NCI-H146 treated with DMSO at 0.1 percent for 48 hours (cell line): ENCODE data around the gene LAMB3.
A peak's percentile ranks its signal among the peaks of the same experiment; 100 is the strongest.
"Not testable (repeated sequence)": the region's sequence is repeated elsewhere in the genome, so short reads cannot be mapped to it uniquely, and the experiment has no call there.

ENCODE experiments used
- DNase-seq: peaks from one replicate; lab custom pipeline; 2025; ENCODE audit not compliant: unreplicated experiment; lab: John Stamatoyannopoulos, UW

The LAMB3 gene

DNA sequence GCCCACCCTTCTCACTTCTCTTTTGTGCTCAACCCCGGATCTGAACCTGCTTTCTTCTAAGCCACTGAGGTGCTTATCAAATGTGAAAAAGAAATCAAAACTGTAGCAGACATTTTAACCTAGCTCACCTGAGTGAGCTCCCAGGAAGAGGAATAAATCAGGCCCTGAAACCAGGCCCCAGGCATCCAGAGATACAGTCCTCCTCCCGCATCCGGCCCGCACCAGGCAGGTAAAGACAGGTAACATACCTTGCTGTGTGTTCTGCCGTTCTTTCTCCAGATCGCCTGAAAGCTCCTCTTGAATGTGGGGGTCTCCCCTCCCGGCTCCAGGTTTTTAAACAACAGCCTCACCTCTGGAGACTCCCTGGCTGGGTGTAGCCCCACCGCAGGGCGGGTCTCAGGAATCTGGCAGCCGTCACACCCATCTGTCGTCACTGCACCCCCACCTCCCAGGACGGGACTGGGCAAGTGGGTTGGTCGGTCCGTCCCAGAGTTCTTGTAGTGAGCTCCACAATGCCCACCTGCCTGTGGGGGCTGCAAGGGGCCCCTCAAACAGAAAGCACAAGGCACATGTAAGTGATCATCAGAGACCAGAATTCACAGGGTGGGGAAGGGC, at the start of gene LAMB3:
LAMB3 (minus strand) TSS at position 305 of the 615 bp plus-strand sequence. CDS start 1,481 bp downstream, outside the sequence.
- no peak for DNase-seq

- not testable (repeated sequence) for DNase-seq
Observed at GRCh38 chr1:209700686-209701085, 48.5 kb upstream of the LAMB3 start.

DNA sequence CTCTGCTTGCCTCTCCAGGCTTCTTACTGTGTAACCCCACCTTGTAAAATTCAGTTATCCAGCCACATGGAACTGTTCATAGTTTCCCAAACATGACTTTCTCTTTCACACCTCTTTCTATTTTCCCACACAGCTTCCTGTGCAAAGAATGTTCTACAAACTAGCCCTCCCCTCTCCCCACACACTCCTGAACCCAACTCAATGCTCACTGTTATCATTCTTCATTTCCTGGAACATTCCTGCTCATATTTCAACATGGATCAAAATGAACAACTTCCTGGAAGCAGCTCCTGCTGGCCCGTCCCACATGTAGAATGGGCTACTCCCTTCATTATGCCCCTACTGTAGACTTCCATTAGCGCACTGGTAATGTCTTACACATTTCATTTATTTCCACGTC, 44.9 kb upstream of the LAMB3 start:
- DNase-seq = no peak

DNA sequence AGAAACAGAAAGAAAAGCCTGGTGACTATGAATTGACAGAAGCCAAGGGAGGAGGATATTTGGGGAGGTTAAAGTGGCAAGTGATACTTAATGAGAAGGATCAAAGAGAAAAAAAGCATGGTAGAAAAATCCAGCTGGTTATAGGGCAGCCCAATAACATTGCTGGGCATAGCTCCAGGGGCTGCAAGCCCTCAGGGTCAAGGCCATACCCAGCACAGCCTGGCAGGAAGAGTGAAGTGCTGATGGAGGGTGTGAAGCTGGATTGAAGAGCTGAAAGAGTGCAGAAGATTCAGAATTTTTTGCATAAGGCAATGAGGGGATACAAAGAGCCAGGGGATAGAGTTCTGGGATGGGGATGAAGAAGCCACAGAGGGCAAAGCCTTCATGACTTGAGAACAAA, 44.4 kb upstream of the LAMB3 start:
- DNase-seq = no peak

DNA sequence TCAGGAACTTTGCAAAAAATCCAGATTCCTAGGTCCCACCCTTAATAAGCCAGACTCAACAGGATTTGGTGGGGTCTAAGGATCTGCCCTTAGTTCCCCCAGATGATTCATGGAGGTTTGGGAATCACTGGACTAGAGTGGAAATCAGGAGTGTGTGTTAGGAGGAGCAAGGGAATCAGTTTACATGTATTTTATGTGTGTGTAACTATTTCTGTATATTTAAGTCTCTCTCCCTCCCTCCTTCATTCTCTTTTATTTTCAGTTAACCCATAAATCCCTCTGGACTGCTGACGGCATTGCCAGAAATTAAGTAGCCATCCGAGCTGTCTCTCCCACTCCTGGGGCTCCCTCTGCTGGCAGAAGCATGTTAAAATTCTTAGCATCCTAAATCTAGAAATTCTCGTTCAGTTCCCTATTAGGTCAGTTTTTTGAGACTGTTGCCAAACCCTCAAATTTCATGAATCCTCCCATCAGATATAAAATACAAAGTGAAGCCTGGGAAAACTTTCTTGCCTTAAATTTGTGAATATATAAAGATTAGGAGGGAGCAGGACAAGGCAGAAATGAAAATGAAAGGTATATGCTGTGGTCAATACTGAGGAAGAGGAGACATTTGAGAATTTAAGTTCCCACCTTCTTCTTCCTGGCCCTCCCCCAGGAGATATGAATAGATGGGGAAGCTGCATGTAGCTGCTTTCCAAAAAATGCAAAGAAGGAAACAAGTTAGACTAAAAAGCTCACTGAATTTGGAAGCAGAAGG, 40.7 kb upstream of the LAMB3 start:
- DNase-seq = peak; percentile 22

DNA sequence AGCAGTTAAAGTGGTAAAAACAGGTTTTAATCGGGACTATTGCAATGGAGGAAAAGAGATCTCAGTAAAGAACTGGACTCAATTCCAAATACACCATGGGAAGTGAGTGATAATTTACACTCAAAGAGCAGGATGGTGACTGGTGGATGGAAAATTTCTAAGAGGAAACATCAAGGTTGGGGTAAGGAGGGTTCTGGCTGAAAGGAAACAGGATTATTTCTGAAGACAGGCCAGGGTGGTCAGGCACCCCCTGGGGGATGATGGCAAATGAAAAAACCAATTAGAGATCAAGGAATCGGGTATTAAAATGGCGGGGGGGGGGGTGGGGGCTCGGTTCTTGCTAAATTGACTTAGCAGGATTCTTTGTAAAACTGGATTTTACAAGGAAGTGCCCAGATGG, 40.1 kb upstream of the LAMB3 start:
- DNase-seq = no peak

GRCh38 chr1:209691237-209691636, 39.0 kb upstream of the LAMB3 start:
- no peak for DNase-seq

DNA sequence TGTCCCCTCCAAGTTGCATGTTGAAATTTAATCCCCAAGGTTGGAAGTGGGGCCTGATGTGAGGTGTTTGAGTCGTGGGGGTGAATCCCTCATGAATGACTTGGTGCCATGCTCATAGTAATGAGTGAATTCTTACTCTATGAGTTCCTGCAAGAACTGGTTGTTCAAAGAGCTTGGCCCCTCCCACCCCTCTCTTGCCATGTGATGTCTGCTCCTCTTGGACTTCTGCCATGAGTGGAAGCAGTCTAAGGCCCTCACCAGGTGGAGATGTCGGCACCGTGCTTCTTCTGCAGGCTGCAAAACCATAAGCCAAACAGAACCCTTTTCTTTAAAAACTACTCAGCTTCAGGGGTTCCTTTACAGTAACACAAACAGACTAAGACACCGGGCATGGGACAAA, 37.3 kb upstream of the LAMB3 start:
- DNase-seq = no peak

- DNase-seq = no peak
Observed at GRCh38 chr1:209688746-209689234, 36.6 kb upstream of the LAMB3 start.

DNA sequence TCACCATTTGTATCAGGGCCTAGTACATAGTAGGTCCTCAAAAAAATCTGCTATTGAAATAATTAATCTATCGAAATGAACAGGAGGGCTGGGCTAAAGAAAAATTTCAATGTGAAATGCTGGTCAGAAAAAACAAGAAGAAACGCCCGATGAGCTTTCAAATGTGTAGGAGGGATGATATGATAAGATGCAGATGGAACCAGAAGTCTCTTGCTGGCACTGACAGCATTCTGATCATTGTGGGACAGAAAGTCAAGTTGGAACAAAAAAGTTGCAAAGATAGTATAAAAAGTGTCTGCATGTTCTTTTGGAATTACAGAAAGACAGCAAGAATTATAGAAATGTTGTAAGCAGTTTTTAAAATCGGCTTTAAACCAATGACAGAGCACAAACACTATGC, 34.1 kb upstream of the LAMB3 start:
- DNase-seq = no peak

- no peak for DNase-seq
Observed at GRCh38 chr1:209685821-209686220, 33.6 kb upstream of the LAMB3 start.

DNA sequence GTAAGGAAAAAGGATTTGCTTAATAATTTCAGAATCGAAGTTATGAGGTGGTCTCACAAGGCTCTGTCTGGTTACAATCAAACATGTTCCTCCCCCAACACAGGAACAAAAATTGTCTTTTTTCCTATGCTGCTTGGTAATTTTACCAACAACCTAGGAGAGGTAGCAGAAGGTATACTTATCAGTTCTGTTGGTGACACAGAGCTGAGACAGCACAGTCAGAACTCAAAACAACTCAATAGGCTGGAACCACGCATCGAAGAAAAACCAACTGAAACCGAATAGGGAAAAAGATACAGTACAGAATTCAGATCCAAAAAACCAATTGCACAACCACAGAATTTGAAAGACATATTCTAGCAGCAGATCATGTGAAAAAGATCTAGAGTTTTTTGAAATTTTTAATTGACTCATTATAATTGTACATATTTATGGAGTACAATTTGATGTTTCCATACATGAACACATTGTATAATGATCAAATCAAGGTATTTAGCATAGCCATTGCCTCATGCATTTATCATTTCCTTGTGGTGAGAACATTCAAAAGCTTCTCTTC, 26.8 kb upstream of the LAMB3 start:
- DNase-seq = no peak

DNA sequence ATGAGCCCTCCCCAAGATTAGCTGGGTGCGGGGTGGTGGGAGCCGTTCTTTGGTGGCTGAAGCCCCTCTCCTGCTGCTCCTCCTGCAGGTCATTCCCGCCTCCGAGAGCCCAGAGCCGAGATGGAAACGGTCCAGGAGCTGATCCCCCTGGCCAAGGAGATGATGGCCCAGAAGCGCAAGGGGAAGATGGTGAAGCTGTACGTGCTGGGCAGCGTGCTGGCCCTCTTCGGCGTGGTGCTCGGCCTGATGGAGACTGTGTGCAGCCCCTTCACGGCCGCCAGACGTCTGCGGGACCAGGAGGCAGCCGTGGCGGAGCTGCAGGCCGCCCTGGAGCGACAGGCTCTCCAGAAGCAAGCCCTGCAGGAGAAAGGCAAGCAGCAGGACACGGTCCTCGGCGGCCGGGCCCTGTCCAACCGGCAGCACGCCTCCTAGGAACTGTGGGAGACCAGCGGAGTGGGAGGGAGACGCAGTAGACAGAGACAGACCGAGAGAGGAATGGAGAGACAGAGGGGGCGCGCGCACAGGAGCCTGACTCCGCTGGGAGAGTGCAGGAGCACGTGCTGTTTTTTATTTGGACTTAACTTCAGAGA, 23.4 kb upstream of the LAMB3 start:
- no peak for DNase-seq

- no peak for DNase-seq
Observed at GRCh38 chr1:209674957-209675564, 22.8 kb upstream of the LAMB3 start, which contains the start of gene G0S2. Gene G0S2 (plus strand): TSS chr1:209675412. CDS start chr1:209675685, 273 bp downstream.

- no peak for DNase-seq
Observed at GRCh38 chr1:209673631-209674417, 21.6 kb upstream of the LAMB3 start.

DNA sequence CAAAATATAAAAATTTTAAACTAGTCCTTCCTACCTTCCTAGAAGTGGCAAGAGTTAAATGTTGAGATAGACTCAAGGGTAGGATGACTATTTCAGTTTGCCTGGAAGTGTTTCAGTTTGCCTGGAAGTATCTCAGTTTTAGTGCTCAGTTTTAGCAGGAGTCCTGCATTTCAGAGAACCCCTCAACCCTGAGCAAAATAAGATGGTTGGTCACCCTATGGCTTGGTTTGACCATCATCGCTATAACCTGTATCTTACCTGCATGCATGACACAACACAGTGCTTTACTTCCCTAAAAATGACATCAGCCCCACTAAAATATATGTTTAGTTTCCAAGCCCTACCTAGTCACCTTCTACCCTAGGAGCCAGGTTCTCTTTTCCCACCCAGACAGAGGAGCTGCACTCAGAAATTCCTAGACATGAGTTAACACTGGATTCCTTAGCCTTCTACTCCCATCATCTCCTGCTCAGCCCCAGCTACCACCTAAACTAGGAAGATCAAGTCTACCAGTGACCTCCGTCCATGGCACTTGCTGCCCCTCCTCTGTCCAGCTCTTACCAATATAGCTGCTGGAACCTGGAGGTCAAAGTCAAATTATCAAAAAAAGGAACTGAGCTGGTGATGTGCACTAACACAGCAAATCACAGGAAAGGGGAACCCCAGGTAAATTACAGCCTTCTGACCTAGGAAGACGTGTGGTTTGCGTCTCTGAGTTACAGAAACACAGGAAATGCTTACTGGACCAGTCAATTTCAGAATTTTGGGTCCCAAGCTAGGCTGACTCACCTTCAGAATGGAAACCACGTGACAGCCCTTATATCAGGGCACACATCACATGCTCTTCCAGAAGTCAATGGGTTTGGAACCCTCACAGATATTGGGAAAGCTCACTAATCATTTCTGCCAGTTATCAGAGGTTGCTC, 20.7 kb upstream of the LAMB3 start:
- no peak for DNase-seq

DNA sequence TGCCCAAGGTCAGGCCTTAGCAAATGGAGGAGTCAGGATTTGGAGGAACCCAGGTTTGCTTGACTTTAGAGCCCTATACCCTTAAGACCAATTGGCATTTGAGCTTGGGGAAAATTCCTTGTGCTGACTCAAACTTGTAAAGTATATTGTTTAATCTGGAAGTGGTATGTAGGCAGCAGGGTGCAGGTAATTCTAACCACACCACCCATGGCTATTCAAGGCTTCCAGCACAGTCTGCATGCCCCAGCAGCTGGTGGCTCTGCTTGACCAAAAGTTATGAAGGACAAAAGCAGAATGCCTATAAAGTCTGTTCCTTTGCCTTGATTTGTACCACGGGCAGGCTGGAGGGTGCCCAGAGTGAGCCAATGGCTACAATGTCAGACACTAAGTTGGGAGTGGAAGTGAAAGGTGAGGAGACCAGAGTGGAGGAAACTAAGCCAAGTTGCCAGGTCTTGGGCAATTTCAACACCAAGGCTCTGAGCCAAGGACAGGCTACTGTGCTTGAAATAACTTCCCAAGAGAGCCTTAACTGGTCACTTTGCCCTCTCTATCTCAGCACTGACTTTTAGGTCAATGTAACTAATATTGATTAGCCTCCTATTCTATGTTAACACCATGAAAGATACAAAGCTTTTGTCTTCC, 18.3 kb upstream of the LAMB3 start:
- no peak for DNase-seq

DNA sequence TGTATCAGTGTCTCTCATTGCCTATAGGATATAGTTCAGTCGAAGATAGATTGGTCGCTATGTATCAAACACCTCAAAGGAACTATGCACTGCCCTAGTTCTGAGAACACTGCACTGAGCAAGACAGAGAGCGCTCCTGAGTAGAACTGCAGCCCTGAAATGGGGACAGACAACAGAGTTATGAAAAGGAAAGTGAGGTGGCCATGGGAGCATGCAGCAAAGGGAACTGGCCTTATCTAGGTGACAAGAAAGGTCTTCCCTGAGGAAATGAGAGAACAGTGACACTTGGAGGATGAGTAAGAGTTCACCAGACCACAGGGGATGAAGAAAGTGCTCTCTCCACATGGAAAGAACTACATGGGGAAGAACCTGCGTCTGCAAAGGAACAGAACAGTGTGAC, 15.5 kb upstream of the LAMB3 start:
- no peak for DNase-seq

GRCh38 chr1:209667103-209667502, 14.9 kb upstream of the LAMB3 start:
- DNase-seq = no peak
